HG03064 (cell line): ENCODE data around the gene UBXN6.
A peak's percentile ranks its signal among the peaks of the same experiment; 100 is the strongest.

Source experiments
- ATAC-seq: cut with Tn5 transposase; IDR thresholded peaks from one replicate; pipeline ENCODE4 v1.9.1; 2021; ENCODE audit warnings: low read depth; ENCODE audit not compliant: unreplicated experiment

UBXN6 gene, protein sequence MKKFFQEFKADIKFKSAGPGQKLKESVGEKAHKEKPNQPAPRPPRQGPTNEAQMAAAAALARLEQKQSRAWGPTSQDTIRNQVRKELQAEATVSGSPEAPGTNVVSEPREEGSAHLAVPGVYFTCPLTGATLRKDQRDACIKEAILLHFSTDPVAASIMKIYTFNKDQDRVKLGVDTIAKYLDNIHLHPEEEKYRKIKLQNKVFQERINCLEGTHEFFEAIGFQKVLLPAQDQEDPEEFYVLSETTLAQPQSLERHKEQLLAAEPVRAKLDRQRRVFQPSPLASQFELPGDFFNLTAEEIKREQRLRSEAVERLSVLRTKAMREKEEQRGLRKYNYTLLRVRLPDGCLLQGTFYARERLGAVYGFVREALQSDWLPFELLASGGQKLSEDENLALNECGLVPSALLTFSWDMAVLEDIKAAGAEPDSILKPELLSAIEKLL

DNA sequence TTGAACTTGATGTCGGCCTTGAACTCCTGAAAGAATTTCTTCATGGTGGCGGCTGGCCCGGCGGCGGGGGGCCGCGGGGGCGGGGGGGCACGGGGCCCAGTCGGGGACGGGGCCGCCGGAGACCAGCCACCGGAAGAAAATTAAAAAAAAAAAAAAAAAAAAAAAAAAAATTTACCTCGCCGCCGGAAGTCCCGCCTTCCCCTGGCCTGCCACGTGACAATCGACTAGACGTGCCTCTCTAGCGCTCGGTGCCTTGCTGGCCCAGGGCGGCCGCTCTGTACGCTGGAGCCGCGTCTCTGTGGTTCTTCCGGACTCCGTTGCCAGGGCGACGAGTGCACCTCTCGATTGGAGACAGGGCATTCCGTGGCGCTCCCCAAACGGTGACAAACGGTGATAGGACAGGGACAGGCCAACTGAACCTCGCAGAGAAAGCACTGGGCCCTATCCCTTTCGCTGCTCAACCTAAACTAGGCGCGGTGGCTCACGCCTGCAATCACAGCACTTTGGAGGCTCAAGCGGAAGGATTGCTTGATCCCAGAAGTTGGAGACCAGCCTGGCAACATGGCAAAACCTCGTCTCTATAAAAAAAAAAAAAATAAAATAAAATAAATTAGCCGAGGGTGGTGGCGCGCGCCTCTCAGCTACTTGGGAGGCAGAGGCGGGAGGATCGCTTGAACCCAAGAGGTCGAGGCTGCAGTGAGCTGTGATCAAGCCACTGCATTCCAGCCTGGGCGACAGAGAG, at the start of gene UBXN6:
Gene UBXN6 (minus strand): TSS at position 141 of the 742 bp plus-strand sequence. CDS start 97 bp downstream, at position 44.
- ATAC-seq: peak; percentile 70

GRCh38 chr19:4507150-4507452, 49.5 kb upstream of the UBXN6 start:
- ATAC-seq: no peak

DNA sequence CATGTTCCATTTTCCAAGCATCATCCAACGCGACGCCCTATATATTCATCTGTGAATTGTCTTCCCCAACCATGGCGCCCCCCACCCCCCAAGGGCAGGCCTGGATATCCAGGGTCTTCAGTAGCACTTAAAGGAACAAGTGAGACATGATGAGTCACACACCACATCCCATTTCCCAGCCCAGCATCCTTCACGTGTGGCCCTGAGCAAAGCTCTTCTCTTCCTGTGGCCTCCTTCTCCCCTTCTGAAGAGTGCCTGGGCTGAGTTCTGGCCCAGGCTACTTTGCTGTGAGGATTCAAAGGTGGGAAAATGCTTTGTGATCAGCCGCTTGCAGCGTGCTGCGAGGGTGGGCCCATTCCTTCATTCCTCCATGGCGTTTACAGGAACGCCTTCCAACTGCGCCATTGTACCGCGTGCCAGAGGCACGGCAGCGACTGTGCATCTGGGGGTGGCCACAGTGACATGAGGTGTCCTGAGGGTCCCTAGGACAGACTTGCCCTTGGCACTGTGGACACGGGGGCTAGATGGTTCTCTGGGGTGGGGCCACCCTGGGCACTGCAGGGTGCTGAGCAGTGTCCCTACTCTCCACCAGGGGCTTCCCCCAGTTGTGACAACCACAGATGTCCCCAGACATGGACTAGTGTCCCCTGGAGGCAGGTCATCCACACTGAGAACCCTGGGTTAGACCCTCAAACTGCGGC, 49.0 kb upstream of the UBXN6 start:
- ATAC-seq: no peak

DNA sequence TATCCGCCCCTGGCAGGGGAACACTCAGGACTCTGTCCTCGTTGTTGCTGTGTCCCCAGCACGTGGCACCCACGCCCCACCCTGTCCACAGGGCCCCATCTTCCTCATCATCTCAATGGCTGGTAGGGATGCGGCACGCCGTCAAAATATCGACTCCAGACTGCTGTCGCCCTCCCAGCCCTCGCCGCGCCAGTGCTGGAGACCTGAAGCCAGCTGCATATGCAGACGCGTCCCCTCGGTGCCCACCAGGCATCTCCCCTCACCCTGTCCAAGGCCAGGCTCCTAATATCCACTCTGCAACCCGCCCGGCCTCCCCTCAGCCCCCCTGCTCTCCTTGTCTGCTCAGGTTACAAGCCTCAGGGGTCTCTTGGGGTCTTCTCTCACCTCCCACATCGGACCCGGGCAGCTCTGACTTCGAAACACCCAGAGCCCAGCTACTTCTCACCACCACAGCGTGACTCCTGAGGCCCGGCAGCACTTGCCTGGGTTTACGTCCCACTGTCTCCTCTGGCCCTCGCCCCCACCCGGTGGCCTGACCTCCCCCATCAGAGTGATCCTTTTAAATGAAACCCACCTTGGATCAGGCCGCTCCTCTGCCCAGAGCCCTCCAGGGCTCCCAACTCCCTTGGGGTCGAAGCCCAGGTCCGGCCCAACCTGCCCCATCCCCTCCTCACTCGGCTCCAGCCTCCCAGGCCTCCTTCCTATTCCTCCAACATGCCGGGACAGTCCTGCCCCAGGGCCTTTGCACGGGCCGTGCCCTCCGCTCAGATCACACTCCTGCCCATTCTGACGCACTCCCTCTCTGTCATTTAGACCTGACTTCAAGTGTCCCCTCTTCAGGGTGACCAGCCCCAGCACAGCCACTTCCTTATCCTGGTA, 48.2 kb upstream of the UBXN6 start:
- no peak for ATAC-seq

DNA sequence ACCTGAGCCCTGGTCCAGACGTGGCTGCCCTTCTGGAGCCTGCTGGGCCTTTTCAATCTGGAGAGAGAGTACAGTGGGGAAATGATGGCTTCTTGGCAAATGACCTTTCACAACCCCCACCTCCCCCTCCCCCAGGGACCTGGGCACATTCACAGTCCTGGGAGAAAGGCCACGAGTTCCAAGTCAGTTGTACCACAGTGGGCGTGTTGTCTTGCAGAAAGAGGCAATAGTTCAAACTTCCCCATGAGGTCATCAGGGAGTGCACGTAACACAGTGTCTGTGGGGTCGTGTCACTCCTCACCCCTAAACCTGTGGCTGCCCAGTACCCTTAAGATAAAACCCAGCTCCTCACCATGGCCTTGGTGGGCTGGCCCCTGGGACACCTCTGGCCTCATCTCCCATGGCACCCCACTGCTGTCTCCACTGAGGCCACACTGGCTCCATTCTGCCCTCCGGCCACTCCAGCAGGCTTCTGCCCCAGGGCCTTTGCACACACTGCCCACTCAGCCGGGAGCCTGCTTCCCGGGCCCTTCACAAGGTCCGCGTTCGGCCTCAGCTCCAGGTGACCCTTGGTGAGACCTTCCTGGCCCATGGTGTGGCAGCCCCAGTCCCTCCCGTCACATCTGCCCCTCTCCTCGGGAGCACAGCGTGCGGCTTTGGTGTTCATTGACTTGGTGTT, 47.4 kb upstream of the UBXN6 start:
- ATAC-seq: no peak

DNA sequence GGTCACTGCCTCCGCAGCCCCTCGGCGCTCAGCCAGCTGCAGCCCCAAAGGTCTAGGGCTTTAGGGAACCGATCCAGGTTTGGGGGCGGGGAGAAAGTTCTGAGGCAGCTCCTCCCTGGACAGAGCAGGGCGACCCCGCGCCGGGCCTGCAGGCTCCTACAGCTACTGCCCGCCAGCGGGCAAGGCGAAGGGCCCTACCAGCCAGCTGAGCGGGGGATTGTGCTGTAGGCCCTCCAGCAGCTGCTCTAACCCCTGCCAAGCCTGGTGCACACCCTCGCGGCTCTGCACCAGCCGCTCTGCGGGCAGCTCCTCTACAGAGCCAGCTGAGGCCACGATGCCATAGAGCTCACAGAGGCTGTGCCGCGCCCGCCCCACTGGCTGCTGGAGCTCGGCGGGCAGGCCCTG, 46.7 kb upstream of the UBXN6 start:
- ATAC-seq: no peak

DNA sequence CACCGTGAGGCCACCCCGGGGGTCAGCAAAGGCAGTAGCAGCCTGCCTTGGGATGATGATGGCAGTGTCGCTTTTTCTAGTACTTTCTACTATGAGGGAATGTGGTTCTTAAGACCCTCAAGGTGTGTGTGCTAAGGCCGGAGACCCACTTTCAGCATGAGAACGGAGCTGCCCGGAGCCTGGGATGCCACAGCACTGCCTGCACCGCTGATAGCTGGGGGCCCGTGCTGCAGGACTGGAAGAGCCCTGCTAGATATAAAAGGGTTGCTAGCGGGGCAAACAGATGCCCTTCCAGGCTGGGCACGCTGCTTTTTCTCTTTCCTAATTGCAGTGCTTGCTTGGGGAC, 46.2 kb upstream of the UBXN6 start:
- no peak for ATAC-seq

DNA sequence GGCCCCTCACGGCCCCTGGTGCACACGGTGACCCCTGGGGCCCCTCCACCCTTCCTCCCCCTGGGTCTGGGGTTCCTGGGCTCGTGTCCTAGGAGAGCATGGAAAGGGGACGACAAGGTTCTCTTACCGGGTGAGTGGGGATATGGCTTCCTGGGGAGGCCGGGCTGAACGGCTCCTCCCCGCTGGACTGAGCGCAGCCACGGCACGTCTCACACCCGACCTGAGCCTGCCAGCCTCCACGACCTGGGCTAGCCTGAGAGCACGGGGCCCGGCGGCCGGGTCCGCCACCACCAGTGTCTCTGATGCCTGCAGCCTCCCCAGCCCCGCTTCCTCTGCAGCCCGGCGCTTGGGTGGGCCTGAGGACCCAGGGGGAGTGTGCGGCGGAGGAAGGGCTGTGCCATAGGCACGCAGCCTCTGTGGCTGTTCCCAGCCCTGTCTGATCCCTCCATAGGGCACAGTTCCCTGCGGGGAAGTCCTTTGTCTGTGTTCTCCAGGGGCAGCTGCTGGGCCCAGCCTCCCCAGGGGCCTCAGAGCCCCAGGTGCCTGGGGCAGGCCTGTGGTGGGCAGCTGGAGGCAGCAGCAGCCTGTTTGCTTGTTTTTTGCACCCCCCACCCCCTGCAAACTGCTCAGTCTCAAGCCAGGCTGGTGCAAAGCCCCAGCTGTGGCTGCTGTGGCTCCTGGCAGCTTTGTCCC, 45.7 kb upstream of the UBXN6 start:
- no peak for ATAC-seq

- no peak for ATAC-seq
Measured at GRCh38 chr19:4502282-4503131, 44.9 kb upstream of the UBXN6 start.

DNA sequence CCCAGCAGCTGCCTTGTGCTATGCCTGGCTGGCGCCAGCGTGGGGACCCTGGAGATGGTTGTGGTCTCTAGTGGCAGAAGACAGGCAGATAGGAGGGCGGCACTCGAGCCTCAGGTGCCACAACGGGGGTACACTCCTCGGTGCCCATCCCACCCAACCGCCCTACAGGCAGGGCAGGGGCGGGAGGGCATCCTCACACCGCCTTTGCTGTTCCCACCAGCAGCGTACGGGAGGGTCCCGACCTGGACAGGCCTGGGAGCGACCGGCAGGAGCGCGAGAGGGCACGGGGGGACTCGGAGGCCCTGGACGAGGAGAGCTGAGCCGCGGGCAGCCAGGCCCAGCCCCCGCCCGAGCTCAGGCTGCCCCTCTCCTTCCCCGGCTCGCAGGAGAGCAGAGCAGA, 44.1 kb upstream of the UBXN6 start:
- ATAC-seq: no peak

GRCh38 chr19:4500841-4501591, 43.4 kb upstream of the UBXN6 start:
- ATAC-seq: no peak

GRCh38 chr19:4499855-4500254, 42.3 kb upstream of the UBXN6 start:
- no peak for ATAC-seq

DNA sequence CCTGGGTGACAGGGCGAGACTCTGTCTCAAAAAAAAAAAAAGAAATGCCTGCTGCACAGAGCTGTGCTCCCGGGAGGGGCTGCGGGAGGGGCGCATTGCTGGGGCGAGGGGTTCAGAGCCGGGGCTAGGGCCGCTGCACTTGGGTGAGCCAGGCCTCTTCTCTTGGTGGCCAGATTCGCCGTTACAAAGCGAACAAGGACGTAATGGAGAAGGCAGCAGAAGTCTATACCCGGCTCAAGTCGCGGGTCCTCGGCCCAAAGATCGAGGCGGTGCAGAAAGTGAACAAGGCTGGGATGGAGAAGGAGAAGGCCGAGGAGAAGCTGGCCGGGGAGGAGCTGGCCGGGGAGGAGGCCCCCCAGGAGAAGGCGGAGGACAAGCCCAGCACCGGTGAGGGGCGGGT, 41.7 kb upstream of the UBXN6 start:
- ATAC-seq: no peak

GRCh38 chr19:4498694-4499093, 41.1 kb upstream of the UBXN6 start:
- no peak for ATAC-seq

DNA sequence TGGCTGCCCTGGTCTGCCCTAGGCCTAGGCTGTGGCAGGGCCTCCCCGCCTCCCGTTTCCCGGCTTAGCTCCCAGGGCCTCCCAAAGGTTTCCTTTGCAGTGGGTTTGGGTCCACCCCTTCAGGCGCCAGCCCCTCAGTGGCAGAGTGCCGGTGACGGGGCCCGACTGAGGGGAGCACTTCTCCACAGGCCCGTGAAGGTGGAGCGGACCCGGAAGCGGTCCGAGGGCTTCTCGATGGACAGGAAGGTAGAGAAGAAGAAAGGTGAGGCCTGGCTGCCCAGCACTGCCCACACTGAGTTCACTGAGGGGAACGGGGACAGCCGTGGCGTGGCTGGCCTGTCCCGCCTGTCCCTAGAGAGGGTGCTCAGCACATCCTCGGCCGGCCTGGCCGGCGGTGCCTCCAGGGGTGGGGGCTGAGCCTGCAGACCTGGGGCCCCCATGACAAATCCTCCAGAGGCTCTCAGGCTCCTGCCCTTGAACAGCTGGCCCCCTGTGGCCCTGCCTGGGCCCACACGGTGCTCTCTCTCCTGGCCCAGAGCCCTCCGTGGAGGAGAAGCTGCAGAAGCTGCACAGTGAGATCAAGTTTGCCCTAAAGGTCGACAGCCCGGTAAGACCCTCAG, 40.3 kb upstream of the UBXN6 start:
- ATAC-seq: no peak

GRCh38 chr19:4496304-4496703, 38.7 kb upstream of the UBXN6 start:
- no peak for ATAC-seq

GRCh38 chr19:4495471-4495870, 37.9 kb upstream of the UBXN6 start:
- no peak for ATAC-seq

- no peak for ATAC-seq
Measured at GRCh38 chr19:4494691-4495064, 37.1 kb upstream of the UBXN6 start.
